LNCaP clone FGC (cell line): ENCODE data around the gene CNTN5.

Experiments
- DNase-seq: peaks from one replicate; pipeline ENCODE4 v3.0.0-alpha.2; 2011; ENCODE audit warnings: low read depth
- H3K4me3 ChIP-seq: 2 replicates; pipeline ENCODE4 v1.5.1; 2011; ENCODE audit warnings: mild to moderate bottlenecking, low read depth, low read length, control low read depth
- TF ChIP-seq, protein P1 (sequence below): IDR thresholded peaks from 2 replicates; pipeline ENCODE4 v1.5.1; 2012; ENCODE audit warnings: mild to moderate bottlenecking; ENCODE audit not compliant: control insufficient read depth, insufficient read depth; ENCODE audit errors: extremely low read depth

CNTN5 gene

DNA sequence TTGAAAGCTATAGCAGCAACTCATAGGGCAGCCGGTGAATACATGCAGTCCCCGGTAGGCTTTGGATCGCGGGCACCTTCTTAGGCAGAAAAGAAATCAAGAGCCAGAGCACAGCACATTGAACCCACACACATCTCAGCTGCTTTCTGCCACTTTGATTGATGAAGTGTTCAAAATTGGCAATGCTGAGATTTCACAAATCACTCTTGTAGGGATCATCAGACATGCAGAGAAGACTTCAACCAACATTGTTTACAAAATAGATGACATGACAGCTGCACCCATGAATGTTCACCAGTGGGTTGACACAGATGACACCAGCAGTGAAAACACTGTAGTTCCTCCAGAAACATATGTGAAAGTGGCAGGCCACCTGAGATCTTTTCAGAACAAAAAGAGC, 1316.1 kb downstream of the CNTN5 start:
- TF ChIP-seq, protein P1, sequence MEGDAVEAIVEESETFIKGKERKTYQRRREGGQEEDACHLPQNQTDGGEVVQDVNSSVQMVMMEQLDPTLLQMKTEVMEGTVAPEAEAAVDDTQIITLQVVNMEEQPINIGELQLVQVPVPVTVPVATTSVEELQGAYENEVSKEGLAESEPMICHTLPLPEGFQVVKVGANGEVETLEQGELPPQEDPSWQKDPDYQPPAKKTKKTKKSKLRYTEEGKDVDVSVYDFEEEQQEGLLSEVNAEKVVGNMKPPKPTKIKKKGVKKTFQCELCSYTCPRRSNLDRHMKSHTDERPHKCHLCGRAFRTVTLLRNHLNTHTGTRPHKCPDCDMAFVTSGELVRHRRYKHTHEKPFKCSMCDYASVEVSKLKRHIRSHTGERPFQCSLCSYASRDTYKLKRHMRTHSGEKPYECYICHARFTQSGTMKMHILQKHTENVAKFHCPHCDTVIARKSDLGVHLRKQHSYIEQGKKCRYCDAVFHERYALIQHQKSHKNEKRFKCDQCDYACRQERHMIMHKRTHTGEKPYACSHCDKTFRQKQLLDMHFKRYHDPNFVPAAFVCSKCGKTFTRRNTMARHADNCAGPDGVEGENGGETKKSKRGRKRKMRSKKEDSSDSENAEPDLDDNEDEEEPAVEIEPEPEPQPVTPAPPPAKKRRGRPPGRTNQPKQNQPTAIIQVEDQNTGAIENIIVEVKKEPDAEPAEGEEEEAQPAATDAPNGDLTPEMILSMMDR, result no peak
- no peak for DNase-seq
- no peak overlapping the region for H3K4me3 ChIP-seq

DNA sequence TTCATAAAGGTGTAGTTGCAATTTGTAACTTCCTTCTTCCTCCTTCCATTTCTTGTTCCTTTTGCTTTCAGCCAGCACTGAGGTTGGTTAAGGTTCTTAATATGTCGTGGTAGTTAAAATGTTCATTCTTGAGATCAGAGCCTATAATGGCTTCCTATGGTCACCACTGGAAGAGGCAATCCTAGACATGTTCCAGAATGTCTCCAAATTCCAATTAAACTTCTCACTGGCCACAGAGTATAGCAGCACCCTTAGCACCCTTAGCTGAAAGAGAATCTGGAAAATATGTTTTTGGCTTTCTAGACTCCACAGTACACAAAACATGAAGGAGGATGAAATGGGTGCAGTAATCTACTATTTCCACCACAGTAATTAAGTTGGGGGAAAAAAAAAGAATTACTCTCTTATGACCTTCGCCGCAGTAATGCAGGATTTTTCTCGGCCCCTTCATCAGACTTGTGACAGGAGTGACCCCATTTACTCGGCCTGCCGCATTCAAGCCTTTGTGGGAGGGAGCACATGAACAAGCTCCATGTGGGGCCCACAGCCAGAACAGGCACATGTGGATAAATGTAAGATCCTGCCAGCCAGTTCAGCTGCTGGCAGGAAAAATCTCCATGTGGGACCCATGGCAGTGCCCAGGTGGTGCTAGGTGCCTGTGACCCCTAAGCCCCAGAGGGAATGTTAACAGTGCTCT, 1317.5 kb downstream of the CNTN5 start:
- no peak overlapping the region for H3K4me3 ChIP-seq
- TF ChIP-seq, protein P1, result no peak
- no peak for DNase-seq

DNA sequence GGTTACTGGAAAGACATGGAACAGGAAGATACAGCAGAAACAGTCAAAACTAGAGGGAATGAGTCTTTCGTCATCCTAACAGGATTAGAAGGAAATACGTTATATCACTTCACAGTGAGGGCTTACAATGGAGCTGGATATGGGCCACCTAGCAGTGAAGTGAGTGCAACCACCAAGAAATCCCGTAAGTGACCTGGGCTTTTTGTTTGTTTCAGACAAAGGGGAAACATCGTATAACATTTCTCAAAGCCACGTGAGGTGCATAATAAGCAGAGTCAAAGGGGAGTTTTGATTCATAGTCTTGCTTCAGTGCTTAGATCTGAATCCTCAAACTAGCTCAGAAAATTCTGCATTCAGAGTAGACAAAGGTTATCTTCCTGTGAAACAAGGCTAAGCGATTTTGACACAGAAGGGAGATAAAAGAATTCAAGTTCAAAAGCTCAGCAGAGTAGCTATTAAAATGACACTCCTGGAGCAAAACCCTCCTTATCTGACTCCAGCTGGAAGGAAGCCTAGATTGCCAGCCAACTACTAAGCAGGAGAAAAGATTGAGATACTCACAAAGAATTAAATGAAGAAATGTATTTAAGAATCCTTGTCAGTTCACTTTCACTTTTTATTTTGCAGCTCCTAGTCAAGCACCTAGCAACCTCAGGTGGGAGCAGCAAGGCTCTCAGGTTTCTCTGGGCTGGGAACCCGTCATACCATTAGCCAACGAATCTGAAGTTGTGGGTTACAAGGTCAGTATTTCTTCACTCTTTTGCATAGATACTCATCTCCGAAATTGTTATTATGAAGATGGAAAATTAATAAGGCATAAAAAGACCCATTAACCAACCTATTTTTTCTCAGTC, 1319.9 kb downstream of the CNTN5 start:
- DNase-seq, result no peak
- TF ChIP-seq, protein P1, result no peak
- H3K4me3 ChIP-seq, result no peak overlapping the region

DNA sequence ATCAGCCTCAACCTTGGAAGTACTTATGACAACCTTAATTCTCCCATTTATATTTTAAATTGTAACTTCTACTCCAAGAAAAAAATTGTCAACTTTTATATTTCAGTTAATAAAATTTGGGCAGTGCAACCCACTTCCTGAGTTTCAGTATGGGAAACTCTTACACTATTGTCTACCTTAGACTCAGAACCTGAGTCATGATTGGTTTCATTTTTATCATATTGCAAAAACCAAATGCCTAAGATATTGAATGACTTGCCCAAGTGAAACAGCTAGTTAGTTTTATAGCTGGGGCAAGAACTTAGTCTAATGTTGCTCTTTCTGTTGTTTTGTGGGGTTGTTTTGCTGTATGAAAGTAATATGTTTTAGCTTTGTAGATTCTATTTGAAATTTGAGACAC, 1332.3 kb downstream of the CNTN5 start:
- TF ChIP-seq, protein P1, result no peak
- H3K4me3 ChIP-seq, result no peak overlapping the region
- DNase-seq, result no peak

DNA sequence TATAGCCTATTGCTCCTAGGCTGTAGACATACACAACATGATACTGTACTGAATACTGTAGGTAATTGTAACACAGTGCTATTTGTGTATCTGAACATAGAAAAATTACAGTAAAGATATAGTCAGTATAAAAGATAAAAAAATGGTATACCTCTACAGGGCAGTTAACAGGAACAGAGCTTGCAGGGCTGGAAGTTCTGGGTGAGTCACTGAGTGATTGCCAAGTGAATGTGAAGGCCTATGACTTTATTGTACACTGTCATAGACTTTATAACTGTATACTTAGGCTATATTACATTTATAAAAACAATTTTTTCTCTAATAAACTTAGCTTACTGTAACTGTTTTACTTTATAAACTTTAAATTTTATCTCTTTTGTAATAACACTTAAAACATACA, 1334.0 kb downstream of the CNTN5 start:
- peak; percentile 2 for DNase-seq
- TF ChIP-seq, protein P1, result no peak
- no peak overlapping the region for H3K4me3 ChIP-seq

DNA sequence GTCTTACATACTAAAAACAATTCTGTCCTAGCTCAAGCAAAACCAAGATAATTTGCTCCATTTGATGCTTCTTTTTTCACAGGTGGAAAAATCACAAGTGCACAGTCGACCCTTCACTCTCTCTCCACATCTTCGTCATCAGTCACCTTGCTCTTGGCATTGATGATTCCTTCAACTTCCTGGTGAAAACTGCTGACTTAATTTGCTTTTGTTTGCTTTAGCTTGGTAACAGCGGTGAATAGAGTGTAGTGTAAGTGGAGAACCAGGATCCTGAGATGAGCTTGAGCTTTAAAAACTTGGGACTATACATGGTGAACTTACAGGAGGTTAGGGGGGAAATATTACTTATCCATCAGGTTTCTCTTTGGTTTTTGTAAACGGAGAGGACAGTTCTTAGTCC, 1335.3 kb downstream of the CNTN5 start:
- no peak overlapping the region for H3K4me3 ChIP-seq
- DNase-seq, result peak; percentile 15
- TF ChIP-seq, protein P1, result no peak
